SK-N-SH (cell line): ENCODE data around the gene ZNF134. TPM values are rescaled to one million over a fixed set of nuclear protein-coding genes. Genes with fewer than 3 reads are reported as not detected.
A peak's percentile ranks its signal among the peaks of the same experiment; 100 is the strongest.

Experiments used
- CTCF ChIA-PET: fragments of 300-600, 350-600 bp; formaldehyde crosslinking; extraction: SDS; loops from one replicate; lab custom pipeline; 2021; lab: Yijun Ruan, JAX
- POLR2A ChIA-PET: fragments of 350-600 bp; sonication (Branson Sonifier 250); formaldehyde crosslinking; extraction: SDS; loops from one replicate; lab custom pipeline; 2020; ENCODE audit warnings: antibody characterized with exemption, inconsistent platforms; lab: Yijun Ruan, JAX
- DNase-seq: peaks from one replicate; pipeline ENCODE4 v3.0.0; 2012
- H2AFZ ChIP-seq: fragments of 200-600 bp; sonication (generic); 2 replicates; pipeline ENCODE4 v1.8.1; 2016; ENCODE audit warnings: antibody characterized with exemption, mild to moderate bottlenecking, low read depth
- H3F3A ChIP-seq: fragments of 200-600 bp; sonication (generic); replicated peaks from 2 replicates; pipeline ENCODE3; 2016; ENCODE audit warnings: antibody characterized with exemption, mild to moderate bottlenecking; ENCODE audit not compliant: insufficient read depth
- H3K27ac ChIP-seq, 2 experiments: fragments of 200-500 bp in 1 of 2; fragments of 200-600 bp in 1 of 2; sonication (Bioruptor generic) in 1 of 2; sonication (generic), shearing (Covaris generic) in 1 of 2; 2 replicates each; pipeline versions ENCODE4 v1.5.1 to v1.6.1; 2014 to 2016; ENCODE audit warnings: low read depth in 2 of 2, inconsistent platforms in 1 of 2, low read length in 1 of 2, mild to moderate bottlenecking in 1 of 2, mixed read lengths in 1 of 2
- H3K27me3 ChIP-seq: fragments of 200-600 bp; sonication (generic), shearing (Covaris generic); 2 replicates; pipeline ENCODE4 v1.6.1; 2016; ENCODE audit warnings: mixed run types; ENCODE audit not compliant: insufficient read depth
- H3K36me3 ChIP-seq, 2 experiments: fragments of 200-500 bp in 1 of 2; fragments of 200-600 bp in 1 of 2; sonication (Bioruptor generic) in 1 of 2; sonication (generic) in 1 of 2; replicated peaks in 1 of 2; 2 replicates each; pipeline versions ENCODE3 to v1.5.1; 2014 to 2016; ENCODE audit warnings: low read length in 1 of 2, mild to moderate bottlenecking in 1 of 2; ENCODE audit not compliant: insufficient read depth in 2 of 2, control insufficient read depth in 1 of 2
- H3K4me1 ChIP-seq, 2 experiments: fragments of 200-500 bp in 1 of 2; fragments of 200-600 bp in 1 of 2; sonication (Bioruptor generic) in 1 of 2; sonication (generic), shearing (Covaris generic) in 1 of 2; 2 replicates each; pipeline versions ENCODE4 v1.5.1 to v1.6.1; 2014 to 2016; ENCODE audit warnings: low read depth in 1 of 2, low read length in 1 of 2, mixed run types in 1 of 2; ENCODE audit not compliant: insufficient read depth in 2 of 2, control insufficient read depth in 1 of 2
- H3K4me2 ChIP-seq: fragments of 200-600 bp; sonication (generic), shearing (Covaris generic); 2 replicates; pipeline ENCODE4 v1.6.1; 2017; ENCODE audit warnings: mixed run types
- H3K4me3 ChIP-seq, 2 experiments: fragments of 200-500 bp in 1 of 2; fragments of 200-600 bp in 1 of 2; sonication (Bioruptor generic) in 1 of 2; sonication (generic), shearing (Covaris generic) in 1 of 2; 2 replicates each; pipeline versions ENCODE4 v1.5.1 to v1.8.1; 2014 to 2016; ENCODE audit warnings: low read depth in 2 of 2, inconsistent platforms in 1 of 2, low read length in 1 of 2, mild to moderate bottlenecking in 1 of 2, mixed read lengths in 1 of 2, moderate library complexity in 1 of 2
- H3K79me2 ChIP-seq: fragments of 200-600 bp; sonication (generic); 2 replicates; pipeline ENCODE4 v1.8.1; 2017; ENCODE audit warnings: mild to moderate bottlenecking; ENCODE audit not compliant: insufficient read depth
- H3K9ac ChIP-seq: fragments of 200-600 bp; sonication (generic); 2 replicates; pipeline ENCODE4 v1.6.1; 2017; ENCODE audit warnings: mixed run types
- H3K9me2 ChIP-seq: fragments of 200-600 bp; sonication (generic); 2 replicates; pipeline ENCODE4 v1.6.1; 2017; ENCODE audit warnings: mixed run types
- H3K9me3 ChIP-seq: fragments of 200-600 bp; sonication (generic); 2 replicates; pipeline ENCODE4 v1.6.1; 2017; ENCODE audit warnings: mixed run types, mild to moderate bottlenecking, moderate library complexity
- H4K20me1 ChIP-seq: fragments of 200-600 bp; sonication (generic); 2 replicates; pipeline ENCODE4 v1.6.1; 2017; ENCODE audit warnings: mild to moderate bottlenecking, mixed run types; ENCODE audit not compliant: insufficient read depth
- CHD2 ChIP-seq: fragments of 150-350 bp; IDR thresholded peaks from 2 replicates; pipeline ENCODE4 v1.6.1; 2018; ENCODE audit warnings: low read length; ENCODE audit not compliant: partially characterized antibody
- ELF1 ChIP-seq: IDR thresholded peaks from 2 replicates; pipeline ENCODE4 v1.4.0; 2012
- EZH2phosphoT487 ChIP-seq: fragments of 200-600 bp; sonication (generic); IDR thresholded peaks from 2 replicates; pipeline ENCODE4 v1.6.1; 2017; ENCODE audit warnings: low read depth, mixed run types, mild to moderate bottlenecking, antibody characterized with exemption, moderate library complexity, borderline replicate concordance
- FOXJ3 ChIP-seq: sonication (generic); formaldehyde crosslinking; IDR thresholded peaks from 2 replicates; pipeline ENCODE4 v1.5.1; 2020; ENCODE audit warnings: mild to moderate bottlenecking, missing genetic modification reagents
- FOXM1 ChIP-seq: IDR thresholded peaks from 2 replicates; pipeline ENCODE4 v1.4.0; 2012; ENCODE audit warnings: low read depth, mild to moderate bottlenecking
- GABPA ChIP-seq: IDR thresholded peaks from 2 replicates; pipeline ENCODE4 v1.4.0; 2012; ENCODE audit warnings: low read depth, mild to moderate bottlenecking
- GATA2 ChIP-seq: sonication (generic); formaldehyde crosslinking; IDR thresholded peaks from 2 replicates; pipeline ENCODE4 v1.5.0; 2020; ENCODE audit warnings: mild to moderate bottlenecking, missing genetic modification reagents
- IRF3 ChIP-seq: fragments of 150-350 bp; IDR thresholded peaks from 2 replicates; pipeline ENCODE4 v1.6.1; 2016; ENCODE audit warnings: mild to moderate bottlenecking, low read depth, low read length
- JUND ChIP-seq: IDR thresholded peaks from 2 replicates; pipeline ENCODE4 v1.4.0; 2012
- MAX ChIP-seq: IDR thresholded peaks from 2 replicates; pipeline ENCODE4 v1.4.0; 2012; ENCODE audit warnings: low read depth
- MEF2A ChIP-seq: IDR thresholded peaks from 2 replicates; pipeline ENCODE4 v1.4.0; 2012; ENCODE audit warnings: low read depth, borderline replicate concordance
- MXI1 ChIP-seq: IDR thresholded peaks from 2 replicates; pipeline ENCODE4 v1.6.1; 2012; ENCODE audit warnings: mild to moderate bottlenecking, low read depth, low read length, improper control_type of control experiment
- NFIC ChIP-seq: IDR thresholded peaks from 2 replicates; pipeline ENCODE4 v1.4.0; 2012; ENCODE audit warnings: borderline replicate concordance
- PBX3 ChIP-seq: IDR thresholded peaks from 2 replicates; pipeline ENCODE4; 2012
- POLR2AphosphoS5 ChIP-seq: IDR thresholded peaks from 2 replicates; pipeline ENCODE4 v1.6.1; 2012; ENCODE audit warnings: low read depth, low read length
- RAD21 ChIP-seq: IDR thresholded peaks from 2 replicates; pipeline ENCODE4 v1.6.1; 2012; ENCODE audit warnings: mild to moderate bottlenecking, low read length
- RCOR1 ChIP-seq: fragments of 150-350 bp; IDR thresholded peaks from 2 replicates; pipeline ENCODE4 v1.6.1; 2017; ENCODE audit warnings: antibody characterized with exemption, low read length
- RFX5 ChIP-seq: IDR thresholded peaks from 2 replicates; pipeline ENCODE4 v1.6.1; 2012; ENCODE audit warnings: mild to moderate bottlenecking, improper control_type of control experiment, low read length
- RXRA ChIP-seq: IDR thresholded peaks from 2 replicates; pipeline ENCODE4 v1.4.0; 2012; ENCODE audit warnings: low read depth, mild to moderate bottlenecking, borderline replicate concordance
- SMC3 ChIP-seq: IDR thresholded peaks from 2 replicates; pipeline ENCODE4 v1.6.1; 2012; ENCODE audit warnings: low read depth, low read length, improper control_type of control experiment
- TAF1 ChIP-seq: IDR thresholded peaks from 2 replicates; pipeline ENCODE4 v1.6.1; 2012; ENCODE audit warnings: low read depth, mild to moderate bottlenecking, low read length, moderate library complexity, borderline replicate concordance
- TCF12 ChIP-seq: IDR thresholded peaks from 2 replicates; pipeline ENCODE4 v1.4.0; 2012
- TEAD4 ChIP-seq: IDR thresholded peaks from 2 replicates; pipeline ENCODE4 v1.4.0; 2012; ENCODE audit warnings: mild to moderate bottlenecking, borderline replicate concordance; ENCODE audit not compliant: insufficient read depth
- USF1 ChIP-seq: IDR thresholded peaks from 2 replicates; pipeline ENCODE4 v1.4.0; 2012; ENCODE audit warnings: low read depth, borderline replicate concordance
- USF2 ChIP-seq: fragments of 150-350 bp; IDR thresholded peaks from 2 replicates; pipeline ENCODE4 v1.6.1; 2017; ENCODE audit warnings: antibody characterized with exemption, low read length, low read depth, borderline replicate concordance
- YY1 ChIP-seq: IDR thresholded peaks from 2 replicates; pipeline ENCODE4 v1.4.0; 2012; ENCODE audit warnings: low read depth, mild to moderate bottlenecking
- ZBTB33 ChIP-seq: IDR thresholded peaks from 2 replicates; pipeline ENCODE4 v1.4.0; 2012; ENCODE audit warnings: low read depth, borderline replicate concordance
- WGBS: methylation state at CpG from one replicate; pipeline ENCODE4 v1.1.6; 2017; ENCODE audit warnings: low lambda C conversion rate; 5-methylcytosine and 5-hydroxymethylcytosine counted together
- polyA plus RNA-seq, 3 experiments: library from polyadenylated mRNA; depleted of rRNA; stranded (reverse); fragments of >200 nt; gene quantifications; 2 replicates each; pipeline ENCODE4 v1.2.3, GENCODE V29; 2012

The ZNF134 gene
- polyA plus RNA-seq, 1 of the 3 experiments (the other 2 are of a cell fraction): 9.8 TPM

GRCh38 chr19:57632987-57633831, 19.2 kb downstream of the ZNF134 start, which contains the start of gene ZNF211:
TSS of gene ZNF211 (plus strand) at chr19:57633168. CDS start at chr19:57633347, 179 bp downstream.
- DNase-seq: peak; percentile 96
- Histone ChIP-seq H3K36me3 (peaks cover 28 to 40% of the 10 kb centered on the region in 2 experiments), H3K9me3 (peaks cover 18% of the 10 kb centered on the region), H3K79me2 (peaks cover 16% of the 10 kb centered on the region), H3F3A (peaks cover 6% of the 10 kb centered on the region), H4K20me1 (no peaks in the 10 kb centered on the region), H3K9ac (peak within 1 kb of the TSS; percentile 77), H3K27me3 (no peaks in the 10 kb centered on the region), H3K4me2 (peak within 1 kb of the TSS; percentile 90), H3K4me1 (peaks cover 0 to 13% of the 10 kb centered on the region in 2 experiments; a peak in 1 of 4 replicates), H3K9me2 (no peaks in the 10 kb centered on the region), H2AFZ (peak within 1 kb of the TSS; percentile 89), H3K27ac (peak within 1 kb of the TSS; percentile 49 to 79; a peak in 3 of 4 replicates), H3K4me3 (peak within 1 kb of the TSS; percentile 85 to 86)
- POLR2A ChIA-PET: interaction anchor here (0.6 to 1.1 kb wide), 5 partner anchors 19 to 297 kb away, joined by 3 to 6 read pairs (median 4); partner anchors contain the start of genes ZNF134, ZNF551, ZNF552 and ZNF776
- CTCF ChIA-PET: interaction anchor here (0.5 kb wide), 1 partner anchor 24 kb away, joined by 3 read pairs; no protein-coding TSS in a partner anchor
- WGBS: 9% methylated on average over 16 of the region's 59 CpGs
- TF ChIP-seq USF2: no peak
- peak; percentile 58; the same call in 1 of the 2 replicates for TF ChIP-seq IRF3
- TF ChIP-seq GATA2 (CRISPR knock-in tag): no peak
- TF ChIP-seq USF1: no peak
- peak; percentile 93 for TF ChIP-seq CHD2
- TF ChIP-seq MXI1: no peak; the same call in 1 of the 2 replicates
- TF ChIP-seq NFIC: peak; percentile 42; the same call in 1 of the 2 replicates
- peak; percentile 90 for TF ChIP-seq GABPA
- TF ChIP-seq RCOR1: no peak; the same call in 1 of the 2 replicates
- no peak for TF ChIP-seq TEAD4
- peak; percentile 99 for TF ChIP-seq PBX3
- 0 out of 2 replicates have a peak, but pooled peaks have one; percentile 28 for TF ChIP-seq TCF12
- no peak for TF ChIP-seq JUND
- 0 out of 2 replicates have a peak, but pooled peaks have one; percentile 9 for TF ChIP-seq MAX
- TF ChIP-seq RFX5: no peak
- peak; percentile 91 for TF ChIP-seq ELF1
- TF ChIP-seq POLR2AphosphoS5: peak; percentile 76; the same call in 1 of the 2 replicates
- no peak for TF ChIP-seq EZH2phosphoT487
- TF ChIP-seq RAD21: no peak
- peak; percentile 13; the same call in 1 of the 2 replicates for TF ChIP-seq SMC3
- TF ChIP-seq RXRA: no peak
- no peak; the same call in 1 of the 2 replicates for TF ChIP-seq ZBTB33
- TF ChIP-seq MEF2A: no peak
- TF ChIP-seq YY1: peak; percentile 66
- TF ChIP-seq FOXJ3: no peak
- TF ChIP-seq FOXM1: no peak
- no peak for TF ChIP-seq TAF1
